Mammary epithelial cell (primary cell): ENCODE data around the gene ESRRG.

Experiments used
- EZH2 ChIP-seq: IDR thresholded peaks from 2 replicates; pipeline ENCODE4 v1.6.1; 2012; ENCODE audit warnings: low read length, inconsistent platforms, borderline replicate concordance
- TF ChIP-seq, protein P1 (sequence below), 2 donors: IDR thresholded peaks in 1 of 2; conservative IDR thresholded peaks in 1 of 2; 2 replicates each; pipeline ENCODE4 v1.5.1; 2011 to 2012; ENCODE audit warnings: inconsistent platforms in 2 of 2, low read length in 2 of 2, mild to moderate bottlenecking in 2 of 2, control low read depth in 1 of 2, low read depth in 1 of 2; ENCODE audit not compliant: insufficient read depth in 1 of 2; ENCODE audit errors: extremely low read depth in 1 of 2

DNA sequence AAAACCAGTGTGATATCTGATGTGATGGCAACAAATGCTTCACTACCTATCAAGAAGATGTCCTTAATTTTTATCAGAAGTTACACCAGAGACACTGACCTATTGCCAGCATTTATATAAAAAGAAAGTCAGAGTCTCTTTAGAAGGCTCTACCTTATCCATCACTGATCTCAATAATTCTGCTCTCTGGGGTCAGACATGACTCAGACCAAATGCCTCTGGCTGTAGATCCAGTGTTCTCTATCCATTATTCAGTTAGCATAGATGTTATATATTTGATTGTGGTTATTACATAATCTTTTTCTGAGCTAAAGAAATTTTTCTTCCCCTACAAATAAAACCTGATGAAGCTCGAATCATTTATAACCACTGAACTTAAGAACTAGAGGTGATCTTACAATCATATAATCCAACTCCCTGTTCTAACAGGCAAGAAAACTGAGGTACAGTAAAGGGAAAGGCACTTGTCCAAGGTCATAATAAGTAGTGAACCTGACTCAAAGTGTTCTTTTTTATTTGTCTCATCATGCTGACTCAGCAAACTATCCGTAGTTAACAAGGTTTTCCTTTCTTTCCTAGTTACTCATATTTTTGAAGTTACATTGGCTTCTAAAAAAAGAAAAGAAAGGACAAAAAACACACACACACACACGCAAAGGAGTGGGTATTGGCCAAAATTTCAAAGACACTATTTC is 43.6 kb upstream of the ESRRG start:
- no peak for TF ChIP-seq EZH2
- TF ChIP-seq, protein P1, sequence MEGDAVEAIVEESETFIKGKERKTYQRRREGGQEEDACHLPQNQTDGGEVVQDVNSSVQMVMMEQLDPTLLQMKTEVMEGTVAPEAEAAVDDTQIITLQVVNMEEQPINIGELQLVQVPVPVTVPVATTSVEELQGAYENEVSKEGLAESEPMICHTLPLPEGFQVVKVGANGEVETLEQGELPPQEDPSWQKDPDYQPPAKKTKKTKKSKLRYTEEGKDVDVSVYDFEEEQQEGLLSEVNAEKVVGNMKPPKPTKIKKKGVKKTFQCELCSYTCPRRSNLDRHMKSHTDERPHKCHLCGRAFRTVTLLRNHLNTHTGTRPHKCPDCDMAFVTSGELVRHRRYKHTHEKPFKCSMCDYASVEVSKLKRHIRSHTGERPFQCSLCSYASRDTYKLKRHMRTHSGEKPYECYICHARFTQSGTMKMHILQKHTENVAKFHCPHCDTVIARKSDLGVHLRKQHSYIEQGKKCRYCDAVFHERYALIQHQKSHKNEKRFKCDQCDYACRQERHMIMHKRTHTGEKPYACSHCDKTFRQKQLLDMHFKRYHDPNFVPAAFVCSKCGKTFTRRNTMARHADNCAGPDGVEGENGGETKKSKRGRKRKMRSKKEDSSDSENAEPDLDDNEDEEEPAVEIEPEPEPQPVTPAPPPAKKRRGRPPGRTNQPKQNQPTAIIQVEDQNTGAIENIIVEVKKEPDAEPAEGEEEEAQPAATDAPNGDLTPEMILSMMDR (conservative IDR thresholded peaks at IDR 0.05 in 1 of 2, IDR thresholded peaks at IDR 0.05 in 1 of 2; ENCODE audit: extremely low read depth in 1 of 2, insufficient read depth in 1 of 2, low read depth in 1 of 2, low read length in 2 of 2): no peak
